Duodenal mucosa (tissue), 2 donors: ENCODE results near the gene DEPDC7.
"Not testable (repeated sequence)": the region's sequence is repeated elsewhere in the genome, so short reads cannot be mapped to it uniquely, and the experiment has no call there.

Source experiments
- H3K27ac ChIP-seq: one replicate; pipeline ENCODE4 v1.7.0; 2013; ENCODE audit warnings: low read depth, low read length
- H3K27me3 ChIP-seq, 2 donors: one replicate each; pipeline ENCODE4 v1.7.0; 2013; ENCODE audit warnings: low read length in 2 of 2, control low read depth in 1 of 2; ENCODE audit not compliant: insufficient read depth in 2 of 2, control insufficient read depth in 1 of 2
- H3K36me3 ChIP-seq, 2 donors: one replicate each; pipeline ENCODE4 v1.7.0; 2013; ENCODE audit warnings: low read length in 2 of 2, control low read depth in 1 of 2; ENCODE audit not compliant: insufficient read depth in 2 of 2, control insufficient read depth in 1 of 2
- H3K4me1 ChIP-seq, 2 donors: one replicate each; pipeline ENCODE4 v1.7.0; 2013; ENCODE audit warnings: low read length in 2 of 2, control low read depth in 1 of 2; ENCODE audit not compliant: insufficient read depth in 2 of 2, control insufficient read depth in 1 of 2
- H3K4me3 ChIP-seq, 2 donors: one replicate each; pipeline ENCODE4 v1.7.0; 2013; ENCODE audit warnings: low read length in 2 of 2, low read depth in 1 of 2
- H3K9ac ChIP-seq, 2 donors: one replicate each; pipeline ENCODE4 v1.7.0; 2013; ENCODE audit warnings: low read length in 2 of 2, low read depth in 1 of 2
- H3K9me3 ChIP-seq, 2 donors: one replicate each; pipeline ENCODE4 v1.7.0; 2013; ENCODE audit warnings: low read length in 2 of 2, control low read depth in 1 of 2; ENCODE audit not compliant: control insufficient read depth in 1 of 2

Gene DEPDC7

DNA sequence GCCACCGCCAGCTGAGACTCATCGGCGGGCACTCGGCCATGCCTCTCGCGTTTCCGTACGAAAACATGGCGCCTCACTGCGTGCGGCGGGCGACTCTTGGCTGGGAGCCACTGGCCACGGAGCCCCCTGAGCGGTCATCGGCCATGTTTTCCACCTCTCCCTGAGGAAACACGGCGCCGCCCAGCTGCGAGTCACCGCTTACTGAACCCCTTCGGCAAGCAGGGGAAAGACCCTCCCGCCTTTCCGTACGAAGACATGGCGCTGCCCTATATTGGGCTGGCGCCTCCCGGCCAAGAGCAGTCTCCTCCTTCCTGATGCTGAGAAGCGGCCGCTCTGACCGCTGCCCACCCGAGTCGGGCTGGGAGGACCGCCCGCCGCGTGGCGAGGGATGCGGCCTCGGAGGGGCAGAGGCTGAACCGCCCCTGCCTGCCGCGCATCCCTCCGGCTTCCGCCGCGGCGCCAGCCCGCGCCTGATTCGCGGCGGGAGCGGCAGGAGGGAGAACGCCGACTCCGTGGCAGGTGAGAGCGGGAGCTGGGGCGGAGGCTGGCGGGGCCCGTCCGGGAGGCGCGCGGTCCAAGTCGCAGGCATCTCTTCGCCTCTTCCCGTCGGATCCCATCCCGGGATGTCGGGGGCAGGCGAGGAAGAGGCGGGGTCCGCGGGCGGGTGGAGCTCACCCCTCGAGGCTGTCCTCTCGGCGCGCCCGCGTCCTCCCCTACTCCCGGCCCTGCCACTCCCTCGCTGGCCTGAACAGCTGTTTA, 23.8 kb downstream of the DEPDC7 start, which contains the start of gene TCP11L1:
Gene TCP11L1, plus strand, starts transcription at position 299 of the 759 bp plus-strand sequence. CDS start 4,202 bp downstream, outside the sequence.
- peak within 1 kb of the TSS; percentile 93 for H3K27ac ChIP-seq
- peak within 1 kb of the TSS; percentile 74 to 90 for H3K4me3 ChIP-seq
- H3K4me1 ChIP-seq, result peaks cover 9 to 20% of the 10 kb centered on the region in 2 donors
- H3K27me3 ChIP-seq, result no peaks in the 10 kb centered on the region
- peaks cover 0 to 3% of the 10 kb centered on the region in 2 donors for H3K36me3 ChIP-seq
- H3K9ac ChIP-seq, result peak within 1 kb of the TSS; percentile 67 to 83
- no peaks in the 10 kb centered on the region for H3K9me3 ChIP-seq

GRCh38 chr11:33040033-33040861, 24.6 kb downstream of the DEPDC7 start:
- Histone ChIP-seq H3K4me1 (peaks cover 14 to 16% of the 10 kb centered on the region in 2 donors), H3K4me3 (peak overlapping the region; percentile 74 to 90), H3K36me3 (peaks cover 0 to 10% of the 10 kb centered on the region in 2 donors), H3K27ac (peak overlapping the region; percentile 93), H3K9ac (peak overlapping the region; percentile 67 to 83), H3K9me3 (no peaks in the 10 kb centered on the region), H3K27me3 (no peaks in the 10 kb centered on the region)

- Histone ChIP-seq H3K27ac (no peak overlapping the region), H3K27me3 (no peaks in the 10 kb centered on the region), H3K9me3 (no peaks in the 10 kb centered on the region), H3K4me1 (peaks cover 11 to 14% of the 10 kb centered on the region in 2 donors), H3K9ac (no peak overlapping the region), H3K36me3 (peaks cover 0 to 10% of the 10 kb centered on the region in 2 donors), H3K4me3 (peak overlapping the region; percentile 74 to 90)
Observed at GRCh38 chr11:33040862-33041453, 25.3 kb downstream of the DEPDC7 start.

GRCh38 chr11:33043221-33043830, 27.6 kb downstream of the DEPDC7 start:
- peaks cover 0 to 10% of the 10 kb centered on the region in 2 donors for H3K36me3 ChIP-seq
- H3K27ac ChIP-seq, result no peak overlapping the region
- H3K9ac ChIP-seq, result no peak overlapping the region
- no peak overlapping the region for H3K4me3 ChIP-seq
- H3K27me3 ChIP-seq, result no peaks in the 10 kb centered on the region
- H3K4me1 ChIP-seq, result peaks cover 17 to 19% of the 10 kb centered on the region in 2 donors
- H3K9me3 ChIP-seq, result no peaks in the 10 kb centered on the region

GRCh38 chr11:33044285-33044756, 28.6 kb downstream of the DEPDC7 start:
- peaks cover 0 to 10% of the 10 kb centered on the region in 2 donors for H3K36me3 ChIP-seq
- H3K4me1 ChIP-seq, result peaks cover 17 to 19% of the 10 kb centered on the region in 2 donors
- no peaks in the 10 kb centered on the region for H3K9me3 ChIP-seq
- H3K27me3 ChIP-seq, result no peaks in the 10 kb centered on the region
- H3K27ac ChIP-seq, result no peak overlapping the region
- H3K9ac ChIP-seq, result no peak overlapping the region
- no peak overlapping the region for H3K4me3 ChIP-seq

DNA sequence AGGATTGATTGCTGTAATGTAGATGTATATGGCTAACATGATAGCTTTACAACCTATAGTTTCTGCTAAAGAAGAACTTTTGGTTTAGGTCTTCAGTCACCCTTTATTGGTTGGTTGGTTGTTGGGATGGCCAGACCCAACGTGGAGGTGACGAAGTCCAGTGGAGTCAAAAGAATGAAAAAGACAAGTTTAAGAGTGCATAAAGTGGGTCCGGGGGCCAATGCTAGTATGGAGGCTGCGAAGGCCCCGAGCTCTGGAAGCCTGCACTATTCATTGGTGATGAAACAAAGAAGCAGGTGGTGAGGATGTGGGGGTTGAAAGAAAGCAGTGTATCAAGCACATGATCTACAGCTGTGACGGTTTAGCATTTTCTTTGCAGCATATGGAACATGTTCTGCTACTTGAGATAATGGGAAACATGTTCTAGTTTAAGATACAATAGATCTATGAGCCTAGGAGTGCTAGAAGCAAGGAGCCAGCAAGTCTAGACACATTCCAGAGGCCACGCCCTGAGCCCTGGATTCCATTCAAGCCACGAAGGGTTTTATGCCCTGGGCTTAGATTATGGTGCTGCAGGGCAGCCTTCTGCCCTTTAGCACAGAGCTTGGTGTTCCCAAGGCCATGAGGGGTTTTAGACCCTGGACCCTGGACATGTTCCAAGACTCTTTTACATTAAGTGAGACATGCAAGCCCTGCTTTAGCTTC, 30.0 kb downstream of the DEPDC7 start:
- H3K27me3 ChIP-seq, result no peaks in the 10 kb centered on the region
- no peak overlapping the region for H3K9ac ChIP-seq
- no peaks in the 10 kb centered on the region for H3K9me3 ChIP-seq
- no peak overlapping the region for H3K27ac ChIP-seq
- peaks cover 16 to 17% of the 10 kb centered on the region in 2 donors for H3K4me1 ChIP-seq
- H3K36me3 ChIP-seq, result peaks cover 0 to 10% of the 10 kb centered on the region in 2 donors
- no peak overlapping the region for H3K4me3 ChIP-seq

DNA sequence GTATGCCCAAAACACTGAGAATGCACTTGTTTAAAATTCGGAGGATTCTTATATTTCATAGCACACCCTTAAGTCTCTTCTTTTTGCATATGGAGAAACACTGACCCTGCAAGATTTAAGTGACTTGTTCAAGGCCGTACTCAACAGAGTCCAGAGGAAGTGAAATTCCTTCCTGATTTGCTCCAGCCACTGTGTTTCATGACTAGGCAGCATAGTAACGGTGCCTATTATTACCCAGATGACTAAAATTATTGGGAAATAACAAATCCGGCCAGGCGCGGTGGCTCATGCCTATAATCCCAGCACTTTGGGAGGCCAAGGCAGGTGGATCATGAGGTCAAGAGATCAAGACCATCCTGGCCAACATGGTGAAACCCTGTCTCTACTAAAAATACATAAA, 33.0 kb downstream of the DEPDC7 start:
- H3K27me3 ChIP-seq, H3K9me3 ChIP-seq, H3K27ac ChIP-seq, H3K9ac ChIP-seq, H3K36me3 ChIP-seq, H3K4me3 ChIP-seq: not testable (repeated sequence)
- peaks cover 10 to 13% of the 10 kb centered on the region in 2 donors for H3K4me1 ChIP-seq

DNA sequence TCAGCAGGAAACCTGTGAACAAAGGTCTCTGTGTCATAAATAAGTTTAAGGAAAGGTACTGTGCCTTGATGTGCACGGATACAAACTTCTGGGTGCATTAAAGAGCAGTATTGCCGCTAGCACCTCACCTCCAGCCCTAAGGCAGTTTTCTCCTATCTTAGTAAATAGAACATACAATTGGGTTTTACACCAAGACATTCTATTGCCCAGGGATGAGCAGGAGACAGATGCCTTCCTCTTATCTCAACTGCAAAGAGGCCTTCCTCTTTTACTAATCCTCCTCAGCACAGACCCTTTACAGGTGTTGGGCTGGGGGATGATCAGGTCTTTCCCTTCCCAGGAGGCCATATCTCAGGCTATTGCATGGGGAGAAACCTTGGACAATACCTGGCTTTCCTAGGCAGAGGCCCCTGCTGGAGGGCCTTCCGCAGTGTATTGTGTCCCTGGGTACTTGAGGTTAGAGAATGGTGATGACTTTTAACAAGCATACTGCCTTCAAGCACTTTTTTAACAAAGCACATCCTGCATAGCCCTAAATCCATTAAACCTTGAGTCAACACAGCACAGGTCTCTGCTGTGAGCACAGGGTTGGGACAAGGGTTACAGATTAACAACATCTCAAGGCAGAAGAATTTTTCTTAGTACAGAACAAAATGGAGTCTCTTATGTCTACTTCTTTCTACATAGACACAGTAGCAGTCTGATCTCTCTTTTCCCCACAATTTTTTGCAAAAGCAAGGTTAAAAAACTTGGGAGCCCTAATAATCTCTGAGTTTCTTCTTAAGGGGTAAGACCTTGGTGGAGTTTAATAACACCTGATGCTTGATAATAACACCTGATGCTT, 34.1 kb downstream of the DEPDC7 start:
- not testable (repeated sequence) for H3K9ac ChIP-seq, H3K4me3 ChIP-seq, H3K36me3 ChIP-seq, H3K27ac ChIP-seq, H3K9me3 ChIP-seq, H3K27me3 ChIP-seq
- H3K4me1 ChIP-seq, result peaks cover 10% of the 10 kb centered on the region in 2 donors

- Histone ChIP-seq H3K4me1 (peaks cover 0 to 4% of the 10 kb centered on the region in 2 donors), H3K27ac (no peak overlapping the region), H3K9ac (no peak overlapping the region), H3K27me3 (no peaks in the 10 kb centered on the region), H3K4me3 (no peak overlapping the region), H3K36me3 (peaks cover 0 to 2% of the 10 kb centered on the region in 2 donors), H3K9me3 (no peaks in the 10 kb centered on the region)
Observed at GRCh38 chr11:33052231-33052630, 36.6 kb downstream of the DEPDC7 start.
